ENCODE results near the gene PHYHD1. TPM values are rescaled to one million over a fixed set of nuclear protein-coding genes. Genes with fewer than 3 reads are reported as not detected.

PHYHD1 gene
- total and polyA plus RNA-seq, 10 of the 15 experiments (the other 5 are each of a cell fraction or from before 2014, with no cell fraction given) = 0.09 to 0.17 TPM; not detected in 8

- TF ChIP-seq EP300 (IDR thresholded peaks at IDR 0.05; ENCODE audit: borderline replicate concordance in 1 of 2, control insufficient read depth in 1 of 2, low read depth in 2 of 2, low read length in 2 of 2) (0 out of 4 replicates have a peak, but pooled peaks of 1 of the 2 experiments have one; percentile 50), BMI1 (IDR thresholded peaks at IDR 0.05; ENCODE audit: borderline replicate concordance) (no peak), STAT3 (IDR thresholded peaks at IDR 0.05; ENCODE audit: low read depth, low read length) (no peak), ZNF384 (IDR thresholded peaks at IDR 0.05; ENCODE audit: borderline replicate concordance, low read depth, low read length) (no peak), FOXM1 (IDR thresholded peaks at IDR 0.05; ENCODE audit: low read depth, low read length) (no peak), CREM (IDR thresholded peaks at IDR 0.05; ENCODE audit: low read depth) (no peak), MXI1 (IDR thresholded peaks at IDR 0.05; ENCODE audit: low read depth, low read length) (peak; percentile 75), HDGF (IDR thresholded peaks at IDR 0.05) (peak; percentile 86; the same call in 1 of the 2 replicates), NFYA (IDR thresholded peaks at IDR 0.05; ENCODE audit: borderline replicate concordance, low read depth, low read length) (no peak), PAX5 (IDR thresholded peaks at IDR 0.05; ENCODE audit: borderline replicate concordance, low read depth, low read length) (no peak; the same call in 1 of the 2 replicates), MYB (IDR thresholded peaks at IDR 0.05; ENCODE audit: borderline replicate concordance, low read depth, low read length) (no peak), NFIC (IDR thresholded peaks at IDR 0.05; ENCODE audit: low read depth, low read length) (no peak), GATAD2B (conservative IDR thresholded peaks at IDR 0.05; ENCODE audit: low read depth) (no peak), TAF1 (IDR thresholded peaks at IDR 0.05; ENCODE audit: borderline replicate concordance, low read depth, low read length) (peak; percentile 32; the same call in 1 of the 2 replicates), MTA2 (IDR thresholded peaks at IDR 0.05; ENCODE audit: low read depth) (no peak), KDM1A (IDR thresholded peaks at IDR 0.05; ENCODE audit: borderline replicate concordance) (no peak), MAX (IDR thresholded peaks at IDR 0.05; ENCODE audit: low read depth, low read length) (peak; percentile 84), ZNF274 (IDR thresholded peaks at IDR 0.05; ENCODE audit: insufficient read depth, insufficient read length) (no peak), RUNX3 (IDR thresholded peaks at IDR 0.05; ENCODE audit: low read length) (peak; percentile 75), E4F1 (IDR thresholded peaks at IDR 0.05; ENCODE audit: borderline replicate concordance, partially characterized antibody) (no peak), BRCA1 (IDR thresholded peaks at IDR 0.05; ENCODE audit: low read depth, low read length) (no peak), NFYB (IDR thresholded peaks at IDR 0.05; ENCODE audit: insufficient read depth, low read depth, low read length) (no peak)
- TF ChIP-seq, protein P1, sequence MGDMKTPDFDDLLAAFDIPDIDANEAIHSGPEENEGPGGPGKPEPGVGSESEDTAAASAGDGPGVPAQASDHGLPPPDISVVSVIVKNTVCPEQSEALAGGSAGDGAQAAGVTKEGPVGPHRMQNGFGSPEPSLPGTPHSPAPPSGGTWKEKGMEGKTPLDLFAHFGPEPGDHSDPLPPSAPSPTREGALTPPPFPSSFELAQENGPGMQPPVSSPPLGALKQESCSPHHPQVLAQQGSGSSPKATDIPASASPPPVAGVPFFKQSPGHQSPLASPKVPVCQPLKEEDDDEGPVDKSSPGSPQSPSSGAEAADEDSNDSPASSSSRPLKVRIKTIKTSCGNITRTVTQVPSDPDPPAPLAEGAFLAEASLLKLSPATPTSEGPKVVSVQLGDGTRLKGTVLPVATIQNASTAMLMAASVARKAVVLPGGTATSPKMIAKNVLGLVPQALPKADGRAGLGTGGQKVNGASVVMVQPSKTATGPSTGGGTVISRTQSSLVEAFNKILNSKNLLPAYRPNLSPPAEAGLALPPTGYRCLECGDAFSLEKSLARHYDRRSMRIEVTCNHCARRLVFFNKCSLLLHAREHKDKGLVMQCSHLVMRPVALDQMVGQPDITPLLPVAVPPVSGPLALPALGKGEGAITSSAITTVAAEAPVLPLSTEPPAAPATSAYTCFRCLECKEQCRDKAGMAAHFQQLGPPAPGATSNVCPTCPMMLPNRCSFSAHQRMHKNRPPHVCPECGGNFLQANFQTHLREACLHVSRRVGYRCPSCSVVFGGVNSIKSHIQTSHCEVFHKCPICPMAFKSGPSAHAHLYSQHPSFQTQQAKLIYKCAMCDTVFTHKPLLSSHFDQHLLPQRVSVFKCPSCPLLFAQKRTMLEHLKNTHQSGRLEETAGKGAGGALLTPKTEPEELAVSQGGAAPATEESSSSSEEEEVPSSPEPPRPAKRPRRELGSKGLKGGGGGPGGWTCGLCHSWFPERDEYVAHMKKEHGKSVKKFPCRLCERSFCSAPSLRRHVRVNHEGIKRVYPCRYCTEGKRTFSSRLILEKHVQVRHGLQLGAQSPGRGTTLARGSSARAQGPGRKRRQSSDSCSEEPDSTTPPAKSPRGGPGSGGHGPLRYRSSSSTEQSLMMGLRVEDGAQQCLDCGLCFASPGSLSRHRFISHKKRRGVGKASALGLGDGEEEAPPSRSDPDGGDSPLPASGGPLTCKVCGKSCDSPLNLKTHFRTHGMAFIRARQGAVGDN (IDR thresholded peaks at IDR 0.05) = peak; percentile 81; the same call in 1 of the 2 replicates
Measured at GRCh38 chr9:128902351-128903078, 18.3 kb upstream of the PHYHD1 start (continued).
